Endodermal cell (in vitro differentiated cells): ENCODE data around the gene PLCB3. TPM values are rescaled to one million over a fixed set of nuclear protein-coding genes. Genes with fewer than 3 reads are reported as not detected.

ENCODE experiments used
- DNase-seq: peaks from one replicate; pipeline ENCODE4 v3.0.0-alpha.2; 2017
- H3K27ac ChIP-seq: 2 replicates; pipeline ENCODE4 v1.5.1; 2013; ENCODE audit warnings: mild to moderate bottlenecking, low read depth, low read length, moderate library complexity
- H3K27me3 ChIP-seq: 2 replicates; pipeline ENCODE4 v1.6.1; 2013; ENCODE audit warnings: mild to moderate bottlenecking, low read length, moderate library complexity; ENCODE audit not compliant: insufficient read depth, control insufficient read depth, poor library complexity, severe bottlenecking
- H3K36me3 ChIP-seq: 2 replicates; pipeline ENCODE4 v1.7.0; 2013; ENCODE audit warnings: mild to moderate bottlenecking, low read length, moderate library complexity; ENCODE audit not compliant: control insufficient read depth, insufficient read depth
- H3K4me1 ChIP-seq: one replicate; pipeline ENCODE4 v1.7.0; 2013; ENCODE audit warnings: low read length; ENCODE audit not compliant: control insufficient read depth, insufficient read depth
- H3K4me3 ChIP-seq: 2 replicates; pipeline ENCODE4 v1.5.1; 2013; ENCODE audit warnings: mild to moderate bottlenecking, low read length, moderate library complexity
- H3K9ac ChIP-seq: 2 replicates; pipeline ENCODE4 v1.6.1; 2013; ENCODE audit warnings: mild to moderate bottlenecking, low read length, moderate library complexity; ENCODE audit not compliant: poor library complexity, severe bottlenecking; ENCODE audit errors: extremely low read depth
- H3K9me3 ChIP-seq: 2 replicates; pipeline ENCODE4 v1.6.1; 2013; ENCODE audit warnings: mild to moderate bottlenecking, low read length, moderate library complexity; ENCODE audit not compliant: control insufficient read depth
- H3K27ac Mint-ChIP-seq: 2 replicates; pipeline ENCODE4 v1.8.0; 2020; ENCODE audit warnings: mixed read lengths
- H3K27me3 Mint-ChIP-seq: 2 replicates; pipeline ENCODE4 v1.8.0; 2021; ENCODE audit warnings: mild to moderate bottlenecking, mixed read lengths; ENCODE audit not compliant: insufficient read depth
- H3K36me3 Mint-ChIP-seq: 2 replicates; pipeline ENCODE4 v1.8.0; 2020; ENCODE audit warnings: low read depth, mixed read lengths
- H3K4me1 Mint-ChIP-seq: 2 replicates; pipeline ENCODE4 v1.8.0; 2020; ENCODE audit warnings: mixed read lengths
- H3K4me3 Mint-ChIP-seq: 2 replicates; pipeline ENCODE4 v1.8.0; 2020; ENCODE audit warnings: mild to moderate bottlenecking, moderate library complexity, mixed read lengths
- H3K9me3 Mint-ChIP-seq: 2 replicates; pipeline ENCODE4 v1.8.0; 2020; ENCODE audit warnings: mild to moderate bottlenecking, mixed read lengths
- WGBS, 2 experiments: methylation state at CpG; one replicate each; pipeline versions ENCODE4 v1.1.5 to v1.1.7; 2013; ENCODE audit warnings: missing lambda C conversion rate in 2 of 2, mixed read lengths in 1 of 2; ENCODE audit not compliant: insufficient coverage in 1 of 2, insufficient read length in 1 of 2; 5-methylcytosine and 5-hydroxymethylcytosine counted together
- total RNA-seq, 2 donors: library from RNA; stranded (reverse); fragmentation: NEBNext Ultra II Directional in 1 of 2; extraction: Animal tissue kit (Norgen Biotek cat#: 25700) in 1 of 2; gene quantifications; 2 replicates in 1 of 2; 3 replicates in 1 of 2; pipeline ENCODE4 v1.2.1, GENCODE V29; 2021
- TF ChIP-seq, protein P1 (sequence below): fragments of 200-600 bp; sonication (generic); conservative IDR thresholded peaks from 2 replicates; pipeline ENCODE4 v1.5.0; 2021; ENCODE audit warnings: antibody characterized with exemption, mild to moderate bottlenecking

PLCB3 gene
- total RNA-seq, 2 donors from 2014 or later: 75.0 to 83.2 TPM

- Mint-ChIP-seq H3K4me3 (peak overlapping the region; percentile 72), H3K36me3 (no peaks in the 10 kb centered on the region), H3K9me3 (no peaks in the 10 kb centered on the region), H3K4me1 (peaks cover 13% of the 10 kb centered on the region), H3K27ac (peak overlapping the region; percentile 77), H3K27me3 (peaks cover 6% of the 10 kb centered on the region)
- H3K9ac ChIP-seq: peak overlapping the region; percentile 30
- peaks cover 4% of the 10 kb centered on the region for H3K4me1 ChIP-seq
- H3K36me3 ChIP-seq: no peaks in the 10 kb centered on the region
- 61 to 77% methylated on average over 12 to 13 of the region's 13 CpGs for WGBS, 2 experiments
- no peaks in the 10 kb centered on the region for H3K27me3 ChIP-seq
- DNase-seq: no peak
- H3K27ac ChIP-seq: peak overlapping the region; percentile 74
- TF ChIP-seq, protein P1, sequence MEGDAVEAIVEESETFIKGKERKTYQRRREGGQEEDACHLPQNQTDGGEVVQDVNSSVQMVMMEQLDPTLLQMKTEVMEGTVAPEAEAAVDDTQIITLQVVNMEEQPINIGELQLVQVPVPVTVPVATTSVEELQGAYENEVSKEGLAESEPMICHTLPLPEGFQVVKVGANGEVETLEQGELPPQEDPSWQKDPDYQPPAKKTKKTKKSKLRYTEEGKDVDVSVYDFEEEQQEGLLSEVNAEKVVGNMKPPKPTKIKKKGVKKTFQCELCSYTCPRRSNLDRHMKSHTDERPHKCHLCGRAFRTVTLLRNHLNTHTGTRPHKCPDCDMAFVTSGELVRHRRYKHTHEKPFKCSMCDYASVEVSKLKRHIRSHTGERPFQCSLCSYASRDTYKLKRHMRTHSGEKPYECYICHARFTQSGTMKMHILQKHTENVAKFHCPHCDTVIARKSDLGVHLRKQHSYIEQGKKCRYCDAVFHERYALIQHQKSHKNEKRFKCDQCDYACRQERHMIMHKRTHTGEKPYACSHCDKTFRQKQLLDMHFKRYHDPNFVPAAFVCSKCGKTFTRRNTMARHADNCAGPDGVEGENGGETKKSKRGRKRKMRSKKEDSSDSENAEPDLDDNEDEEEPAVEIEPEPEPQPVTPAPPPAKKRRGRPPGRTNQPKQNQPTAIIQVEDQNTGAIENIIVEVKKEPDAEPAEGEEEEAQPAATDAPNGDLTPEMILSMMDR: no peak
- no peaks in the 10 kb centered on the region for H3K9me3 ChIP-seq
- peak overlapping the region; percentile 85 for H3K4me3 ChIP-seq
Measured at GRCh38 chr11:64229744-64230170, 21.6 kb upstream of the PLCB3 start.

DNA sequence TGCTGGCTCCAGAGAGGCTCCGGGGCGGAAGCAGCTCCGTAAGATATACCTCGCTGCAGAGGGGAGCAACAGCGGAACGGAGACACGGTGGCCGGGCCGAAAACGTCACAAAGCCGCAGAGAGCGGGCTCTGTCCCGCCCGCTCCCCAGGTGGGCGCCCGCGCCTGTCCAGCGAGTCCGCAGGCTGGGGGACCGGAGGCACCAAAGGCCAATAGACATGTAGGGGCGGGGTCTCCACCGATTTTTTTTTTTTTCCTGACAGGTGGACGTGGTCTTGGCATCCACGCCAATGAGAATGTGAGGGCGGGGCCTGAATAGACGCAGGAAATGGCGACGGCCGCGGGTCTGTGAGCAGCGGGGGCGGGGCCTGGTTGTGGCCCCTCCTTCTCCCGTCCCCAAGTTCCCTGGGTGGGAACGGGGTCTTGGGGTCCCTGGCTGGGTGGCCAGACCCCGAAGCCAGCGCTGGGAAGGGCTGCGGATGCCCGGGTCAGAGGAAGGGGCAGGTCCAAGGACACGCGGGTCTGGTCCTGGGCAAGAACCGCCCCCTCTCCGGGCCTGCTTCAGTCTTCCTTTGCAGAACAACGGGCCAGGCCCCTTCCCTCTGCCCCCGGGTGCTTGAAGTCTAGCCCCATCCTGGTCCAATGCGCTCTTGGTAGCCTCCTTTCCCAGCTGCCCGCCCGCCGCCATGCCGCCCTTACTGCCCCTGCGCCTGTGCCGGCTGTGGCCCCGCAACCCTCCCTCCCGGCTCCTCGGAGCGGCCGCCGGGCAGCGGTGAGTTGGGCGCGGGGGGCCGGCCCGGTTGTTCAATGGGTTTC lies 21.0 kb upstream of the PLCB3 start, which contains the start of gene DNAJC4:
DNAJC4 (plus strand) TSS at position 378 of the 814 bp plus-strand sequence; CDS start at position 685, 307 bp downstream.
- Histone ChIP-seq H3K36me3 (no peaks in the 10 kb centered on the region), H3K9ac (peak within 1 kb of the TSS; percentile 49), H3K27me3 (no peaks in the 10 kb centered on the region), H3K27ac (peak within 1 kb of the TSS; percentile 74), H3K4me3 (peak within 1 kb of the TSS; percentile 85), H3K4me1 (peaks cover 4% of the 10 kb centered on the region), H3K9me3 (no peaks in the 10 kb centered on the region)
- WGBS, 2 experiments: 0 to 1% methylated on average over 39 to 62 of the region's 62 CpGs
- Mint-ChIP-seq H3K27ac (peak within 1 kb of the TSS; percentile 81), H3K4me1 (peaks cover 13% of the 10 kb centered on the region), H3K27me3 (peaks cover 6% of the 10 kb centered on the region), H3K36me3 (no peaks in the 10 kb centered on the region), H3K4me3 (peak within 1 kb of the TSS; percentile 72), H3K9me3 (no peaks in the 10 kb centered on the region)
- peak; percentile 98 for DNase-seq
- TF ChIP-seq, protein P1: no peak

DNA sequence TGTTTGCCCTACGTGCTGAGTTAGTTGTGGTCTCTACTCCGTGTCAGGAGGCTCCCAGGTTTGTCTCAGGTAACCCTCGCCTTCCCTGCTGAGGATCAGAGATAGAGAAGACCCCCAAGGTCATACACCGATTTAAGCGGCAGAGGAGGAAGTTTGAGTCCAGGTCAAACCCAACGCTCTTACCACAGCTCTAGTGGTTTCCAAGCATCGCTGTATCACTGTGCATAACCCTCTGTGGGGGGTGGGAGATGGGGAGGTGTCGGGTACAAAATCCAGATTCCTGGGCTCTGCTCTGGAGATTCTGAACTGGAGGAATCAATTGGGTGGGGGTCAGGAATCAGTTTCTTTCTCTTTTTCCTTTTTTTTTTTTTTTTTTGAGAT lies 20.4 kb upstream of the PLCB3 start:
- no peak for DNase-seq
- peak overlapping the region; percentile 49 for H3K9ac ChIP-seq
- H3K9me3 Mint-ChIP-seq: no peaks in the 10 kb centered on the region
- TF ChIP-seq, protein P1: no peak
- H3K9me3 ChIP-seq: no peaks in the 10 kb centered on the region
- no peaks in the 10 kb centered on the region for H3K27me3 ChIP-seq
- peak overlapping the region; percentile 72 for H3K4me3 Mint-ChIP-seq
- peaks cover 13% of the 10 kb centered on the region for H3K4me1 Mint-ChIP-seq
- H3K4me1 ChIP-seq: peaks cover 4% of the 10 kb centered on the region
- H3K36me3 Mint-ChIP-seq: no peaks in the 10 kb centered on the region
- H3K27me3 Mint-ChIP-seq: peaks cover 6% of the 10 kb centered on the region
- H3K27ac Mint-ChIP-seq: peak overlapping the region; percentile 81
- H3K4me3 ChIP-seq: peak overlapping the region; percentile 85
- H3K36me3 ChIP-seq: no peaks in the 10 kb centered on the region
- no peak overlapping the region for H3K27ac ChIP-seq
- WGBS, 2 experiments: 8 to 17% methylated on average over 3 to 8 of the region's 8 CpGs
